Neural cell (in vitro differentiated cells): ENCODE measurements around the gene RBM8A.

Source experiments
- EZH2 ChIP-seq: fragments of 200-600, 300-800 bp; shearing (Covaris generic), sonication (generic); IDR thresholded peaks from 2 replicates; pipeline ENCODE4 v1.6.1; 2014; ENCODE audit warnings: antibody characterized with exemption, low read length, borderline replicate concordance, mild to moderate bottlenecking; ENCODE audit not compliant: insufficient read depth, poor library complexity, severe bottlenecking
- MXI1 ChIP-seq: fragments of 450-650 bp; conservative IDR thresholded peaks from 2 replicates; pipeline ENCODE4 v1.6.1; 2014; ENCODE audit warnings: antibody characterized with exemption, mild to moderate bottlenecking; ENCODE audit not compliant: poor library complexity, severe bottlenecking
- POLR2AphosphoS5 ChIP-seq: IDR thresholded peaks from 2 replicates; pipeline ENCODE4 v1.6.1; 2012
- RAD21 ChIP-seq: fragments of 450-650 bp; conservative IDR thresholded peaks from 2 replicates; pipeline ENCODE4 v1.6.1; 2014; ENCODE audit warnings: antibody characterized with exemption, mild to moderate bottlenecking, moderate library complexity
- TAF1 ChIP-seq: IDR thresholded peaks from 2 replicates; pipeline ENCODE4 v1.6.1; 2012; ENCODE audit warnings: low read depth
- TF ChIP-seq, protein P1 (sequence below): fragments of 450-650 bp; IDR thresholded peaks from 2 replicates; pipeline ENCODE4 v1.5.1; 2014; ENCODE audit warnings: antibody characterized with exemption, mild to moderate bottlenecking, moderate library complexity; ENCODE audit not compliant: poor library complexity, severe bottlenecking
- TF ChIP-seq, protein P2 (sequence below): IDR thresholded peaks from 2 replicates; pipeline ENCODE4 v1.6.1; 2012; ENCODE audit warnings: borderline replicate concordance

DNA sequence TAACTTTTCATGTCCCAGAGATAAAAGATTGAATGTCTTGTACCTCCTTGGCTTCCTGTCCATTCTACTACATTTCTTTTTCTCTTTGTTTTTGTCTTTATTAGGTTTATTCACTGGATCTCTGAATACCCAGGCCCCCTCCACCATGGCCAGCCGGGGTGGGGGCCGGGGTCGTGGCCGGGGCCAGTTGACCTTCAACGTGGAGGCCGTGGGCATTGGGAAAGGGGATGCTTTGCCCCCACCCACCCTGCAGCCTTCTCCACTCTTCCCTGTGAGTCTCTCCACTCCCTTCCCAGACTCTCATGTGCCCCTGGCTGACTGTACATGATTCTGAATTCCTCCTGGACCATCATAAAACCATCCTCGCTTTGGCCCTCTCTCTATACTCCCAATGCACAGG is 47.4 kb upstream of the RBM8A start:
- TF ChIP-seq, protein P1, sequence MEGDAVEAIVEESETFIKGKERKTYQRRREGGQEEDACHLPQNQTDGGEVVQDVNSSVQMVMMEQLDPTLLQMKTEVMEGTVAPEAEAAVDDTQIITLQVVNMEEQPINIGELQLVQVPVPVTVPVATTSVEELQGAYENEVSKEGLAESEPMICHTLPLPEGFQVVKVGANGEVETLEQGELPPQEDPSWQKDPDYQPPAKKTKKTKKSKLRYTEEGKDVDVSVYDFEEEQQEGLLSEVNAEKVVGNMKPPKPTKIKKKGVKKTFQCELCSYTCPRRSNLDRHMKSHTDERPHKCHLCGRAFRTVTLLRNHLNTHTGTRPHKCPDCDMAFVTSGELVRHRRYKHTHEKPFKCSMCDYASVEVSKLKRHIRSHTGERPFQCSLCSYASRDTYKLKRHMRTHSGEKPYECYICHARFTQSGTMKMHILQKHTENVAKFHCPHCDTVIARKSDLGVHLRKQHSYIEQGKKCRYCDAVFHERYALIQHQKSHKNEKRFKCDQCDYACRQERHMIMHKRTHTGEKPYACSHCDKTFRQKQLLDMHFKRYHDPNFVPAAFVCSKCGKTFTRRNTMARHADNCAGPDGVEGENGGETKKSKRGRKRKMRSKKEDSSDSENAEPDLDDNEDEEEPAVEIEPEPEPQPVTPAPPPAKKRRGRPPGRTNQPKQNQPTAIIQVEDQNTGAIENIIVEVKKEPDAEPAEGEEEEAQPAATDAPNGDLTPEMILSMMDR, result no peak
- TF ChIP-seq EZH2 (no peak), MXI1 (no peak), TAF1 (no peak), POLR2AphosphoS5 (no peak), RAD21 (no peak)
- TF ChIP-seq, protein P2, sequence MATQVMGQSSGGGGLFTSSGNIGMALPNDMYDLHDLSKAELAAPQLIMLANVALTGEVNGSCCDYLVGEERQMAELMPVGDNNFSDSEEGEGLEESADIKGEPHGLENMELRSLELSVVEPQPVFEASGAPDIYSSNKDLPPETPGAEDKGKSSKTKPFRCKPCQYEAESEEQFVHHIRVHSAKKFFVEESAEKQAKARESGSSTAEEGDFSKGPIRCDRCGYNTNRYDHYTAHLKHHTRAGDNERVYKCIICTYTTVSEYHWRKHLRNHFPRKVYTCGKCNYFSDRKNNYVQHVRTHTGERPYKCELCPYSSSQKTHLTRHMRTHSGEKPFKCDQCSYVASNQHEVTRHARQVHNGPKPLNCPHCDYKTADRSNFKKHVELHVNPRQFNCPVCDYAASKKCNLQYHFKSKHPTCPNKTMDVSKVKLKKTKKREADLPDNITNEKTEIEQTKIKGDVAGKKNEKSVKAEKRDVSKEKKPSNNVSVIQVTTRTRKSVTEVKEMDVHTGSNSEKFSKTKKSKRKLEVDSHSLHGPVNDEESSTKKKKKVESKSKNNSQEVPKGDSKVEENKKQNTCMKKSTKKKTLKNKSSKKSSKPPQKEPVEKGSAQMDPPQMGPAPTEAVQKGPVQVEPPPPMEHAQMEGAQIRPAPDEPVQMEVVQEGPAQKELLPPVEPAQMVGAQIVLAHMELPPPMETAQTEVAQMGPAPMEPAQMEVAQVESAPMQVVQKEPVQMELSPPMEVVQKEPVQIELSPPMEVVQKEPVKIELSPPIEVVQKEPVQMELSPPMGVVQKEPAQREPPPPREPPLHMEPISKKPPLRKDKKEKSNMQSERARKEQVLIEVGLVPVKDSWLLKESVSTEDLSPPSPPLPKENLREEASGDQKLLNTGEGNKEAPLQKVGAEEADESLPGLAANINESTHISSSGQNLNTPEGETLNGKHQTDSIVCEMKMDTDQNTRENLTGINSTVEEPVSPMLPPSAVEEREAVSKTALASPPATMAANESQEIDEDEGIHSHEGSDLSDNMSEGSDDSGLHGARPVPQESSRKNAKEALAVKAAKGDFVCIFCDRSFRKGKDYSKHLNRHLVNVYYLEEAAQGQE, result no peak
